Coronary artery (tissue), 2 donors: Measurements from ENCODE around the gene NUP93.

Experiments used
- DNase-seq: peaks from one replicate; pipeline ENCODE4 v3.0.0-alpha.2; 2017; ENCODE audit warnings: low spot score
- H3K27ac ChIP-seq, 2 donors: fragments of 200-600 bp; sonication (generic); one replicate each; pipeline ENCODE4 v1.5.1; 2016 to 2019
- H3K4me3 ChIP-seq: fragments of 200-600 bp; sonication (generic); 2 replicates; pipeline ENCODE4 v1.5.1; 2016; ENCODE audit warnings: mild to moderate bottlenecking, moderate library complexity
- TF ChIP-seq, protein P1 (sequence below): fragments of 200-600 bp; sonication (generic); IDR thresholded peaks from one replicate; pipeline ENCODE4 v1.5.1; 2019; ENCODE audit warnings: antibody characterized with exemption

The NUP93 gene

DNA sequence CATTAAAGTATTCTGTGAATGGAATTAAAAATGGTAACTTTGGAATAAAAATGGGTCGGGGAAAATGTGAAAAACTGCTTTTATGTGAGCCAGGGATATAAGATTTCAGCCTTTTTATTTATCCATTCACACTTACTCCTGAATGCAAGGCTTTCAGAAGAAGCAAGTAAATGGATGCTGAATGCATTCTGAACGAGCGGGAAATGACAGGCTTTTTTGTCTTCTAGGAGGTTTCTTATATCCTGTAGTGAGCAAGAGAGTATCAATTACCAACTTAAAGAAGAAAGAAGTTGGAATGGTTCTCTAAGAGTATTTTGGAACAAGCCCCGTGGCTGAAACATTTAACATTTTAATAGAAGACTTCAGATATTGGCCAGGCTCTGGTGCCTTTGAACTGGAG lies 36.0 kb downstream of the NUP93 start:
- DNase-seq = no peak
- no peak overlapping the region for H3K4me3 ChIP-seq
- no peak overlapping the region for H3K27ac ChIP-seq
- TF ChIP-seq, protein P1, sequence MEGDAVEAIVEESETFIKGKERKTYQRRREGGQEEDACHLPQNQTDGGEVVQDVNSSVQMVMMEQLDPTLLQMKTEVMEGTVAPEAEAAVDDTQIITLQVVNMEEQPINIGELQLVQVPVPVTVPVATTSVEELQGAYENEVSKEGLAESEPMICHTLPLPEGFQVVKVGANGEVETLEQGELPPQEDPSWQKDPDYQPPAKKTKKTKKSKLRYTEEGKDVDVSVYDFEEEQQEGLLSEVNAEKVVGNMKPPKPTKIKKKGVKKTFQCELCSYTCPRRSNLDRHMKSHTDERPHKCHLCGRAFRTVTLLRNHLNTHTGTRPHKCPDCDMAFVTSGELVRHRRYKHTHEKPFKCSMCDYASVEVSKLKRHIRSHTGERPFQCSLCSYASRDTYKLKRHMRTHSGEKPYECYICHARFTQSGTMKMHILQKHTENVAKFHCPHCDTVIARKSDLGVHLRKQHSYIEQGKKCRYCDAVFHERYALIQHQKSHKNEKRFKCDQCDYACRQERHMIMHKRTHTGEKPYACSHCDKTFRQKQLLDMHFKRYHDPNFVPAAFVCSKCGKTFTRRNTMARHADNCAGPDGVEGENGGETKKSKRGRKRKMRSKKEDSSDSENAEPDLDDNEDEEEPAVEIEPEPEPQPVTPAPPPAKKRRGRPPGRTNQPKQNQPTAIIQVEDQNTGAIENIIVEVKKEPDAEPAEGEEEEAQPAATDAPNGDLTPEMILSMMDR = no peak

DNA sequence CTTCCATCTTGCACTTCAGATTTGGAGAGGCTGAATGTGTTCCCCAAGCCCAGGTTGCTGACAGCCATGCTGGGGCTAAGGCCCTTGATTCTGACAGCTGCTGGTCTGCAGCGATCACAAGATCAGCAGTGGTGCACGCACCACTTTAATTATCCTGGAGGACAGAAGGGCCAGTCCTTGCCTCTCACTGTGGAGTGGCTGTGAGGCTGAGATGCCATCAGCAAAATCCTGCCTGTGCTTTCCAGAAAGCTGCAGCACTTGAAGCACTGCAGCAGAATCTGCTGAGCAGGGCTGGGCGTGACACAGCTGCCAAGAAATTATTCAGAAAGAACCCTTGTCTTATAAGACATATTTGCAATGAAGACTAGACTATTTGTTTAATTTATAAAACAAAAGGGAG lies 37.1 kb downstream of the NUP93 start:
- DNase-seq = no peak
- TF ChIP-seq, protein P1 = no peak
- Histone ChIP-seq H3K27ac (no peak overlapping the region), H3K4me3 (no peak overlapping the region)

DNA sequence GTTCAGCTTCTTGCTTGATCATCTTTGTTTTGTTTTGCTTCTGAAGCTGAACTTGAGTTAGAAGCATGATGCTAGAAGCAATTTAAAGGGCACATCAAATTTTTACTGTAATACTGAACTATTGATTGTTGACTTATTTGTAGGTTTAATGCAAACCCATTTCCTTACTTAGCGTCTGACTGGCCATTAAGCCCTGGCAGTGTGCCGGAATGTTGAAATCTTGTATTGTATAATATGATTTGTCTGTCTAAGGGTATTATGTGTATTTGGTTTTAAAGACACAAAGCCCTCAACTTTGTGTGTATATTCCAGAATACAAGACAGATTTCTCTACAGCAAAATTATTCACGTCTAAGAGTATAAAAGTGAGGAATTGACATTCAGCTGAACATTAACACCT lies 39.7 kb downstream of the NUP93 start:
- DNase-seq = no peak
- Histone ChIP-seq H3K27ac (no peak overlapping the region), H3K4me3 (no peak overlapping the region)
- TF ChIP-seq, protein P1 = no peak

DNA sequence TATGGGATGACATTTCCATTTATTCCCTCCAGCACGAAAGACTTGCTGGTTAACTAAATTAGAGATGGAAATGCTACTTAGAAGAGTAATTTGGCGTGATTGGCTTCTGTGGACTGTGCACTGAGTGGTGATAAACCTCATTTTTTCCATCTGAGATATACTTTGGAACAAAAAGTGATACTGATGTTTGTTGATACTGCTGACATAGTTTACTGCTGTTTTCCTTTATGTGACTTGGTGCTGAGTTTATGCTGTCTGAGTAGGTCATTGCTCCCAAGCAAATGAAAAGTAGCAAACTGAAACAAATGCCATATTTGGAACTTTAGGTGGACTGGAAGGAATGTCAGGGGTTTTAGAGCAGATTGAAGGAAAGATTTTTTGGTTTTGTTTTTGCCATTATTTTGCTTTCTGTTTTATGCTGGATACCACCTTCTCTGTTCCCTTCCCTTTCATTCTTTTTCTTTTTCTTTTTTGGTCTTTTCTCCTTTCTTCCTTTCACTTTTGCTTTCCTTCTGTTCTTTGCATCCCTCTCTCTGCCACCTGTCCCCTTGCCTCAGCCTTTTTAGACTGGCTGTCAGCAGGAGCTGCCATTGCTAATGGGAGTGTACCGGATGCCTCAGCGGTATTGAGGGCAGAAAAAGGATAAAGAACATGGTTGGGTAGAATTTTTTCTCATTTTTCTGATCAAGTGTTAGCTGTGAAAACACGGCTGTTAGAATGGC lies 41.8 kb downstream of the NUP93 start:
- peak overlapping the region; percentile 17 to 38 for H3K27ac ChIP-seq
- peak overlapping the region; percentile 21 for H3K4me3 ChIP-seq
- TF ChIP-seq, protein P1 = no peak
- no peak for DNase-seq

DNA sequence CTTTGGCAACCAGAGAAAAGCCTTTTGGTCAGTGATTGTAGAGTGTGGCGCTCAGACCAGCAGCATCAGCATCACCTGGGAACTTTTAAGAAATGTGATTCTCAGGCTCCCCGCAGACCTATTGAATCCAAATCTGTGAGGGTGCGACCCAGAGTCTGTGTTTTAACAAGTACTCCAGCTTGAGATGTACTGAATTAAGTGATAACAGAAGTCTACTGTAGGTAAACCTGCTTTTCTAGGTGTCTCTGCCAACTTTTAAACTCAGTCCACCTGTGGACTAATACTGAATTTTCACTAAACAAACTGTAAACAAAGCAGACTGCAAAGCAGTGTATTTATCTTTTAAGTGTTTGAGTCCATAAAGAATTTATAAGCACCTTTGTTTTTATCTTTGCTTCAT lies 43.6 kb downstream of the NUP93 start:
- Histone ChIP-seq H3K4me3 (no peak overlapping the region), H3K27ac (no peak overlapping the region)
- TF ChIP-seq, protein P1 = no peak
- DNase-seq = no peak

DNA sequence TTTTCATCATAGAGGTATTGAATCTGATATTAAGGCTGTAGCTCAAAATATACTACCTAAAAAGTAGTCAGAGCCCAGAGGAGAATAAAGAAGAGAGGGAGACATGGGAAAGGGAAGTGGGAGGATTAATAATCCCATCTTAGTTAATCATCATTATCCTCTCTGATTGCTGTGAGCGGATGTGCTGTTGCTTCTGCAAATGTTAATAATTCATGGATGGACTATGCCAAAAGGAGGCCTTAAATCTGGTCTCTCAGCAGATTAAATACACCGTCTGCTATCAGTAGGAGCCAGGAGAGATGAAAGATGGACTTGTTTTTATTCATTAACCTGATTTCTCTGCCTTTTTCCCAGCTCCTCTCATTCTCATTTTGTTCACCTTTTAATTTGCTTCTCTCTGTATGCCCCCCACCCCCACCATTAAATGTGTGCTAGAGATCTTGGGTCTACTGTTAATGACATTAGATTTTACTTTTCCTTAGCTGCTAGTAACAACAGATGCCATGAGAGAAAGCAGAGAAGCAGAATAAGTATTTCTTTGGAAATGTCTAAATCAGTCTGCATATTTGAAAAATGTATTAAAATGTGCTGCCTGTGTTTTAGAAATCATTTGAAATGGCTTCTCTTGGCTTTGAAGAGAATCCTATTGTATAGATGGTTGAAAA lies 44.2 kb downstream of the NUP93 start:
- TF ChIP-seq, protein P1 = no peak
- no peak overlapping the region for H3K4me3 ChIP-seq
- no peak for DNase-seq
- H3K27ac ChIP-seq = no peak overlapping the region

DNA sequence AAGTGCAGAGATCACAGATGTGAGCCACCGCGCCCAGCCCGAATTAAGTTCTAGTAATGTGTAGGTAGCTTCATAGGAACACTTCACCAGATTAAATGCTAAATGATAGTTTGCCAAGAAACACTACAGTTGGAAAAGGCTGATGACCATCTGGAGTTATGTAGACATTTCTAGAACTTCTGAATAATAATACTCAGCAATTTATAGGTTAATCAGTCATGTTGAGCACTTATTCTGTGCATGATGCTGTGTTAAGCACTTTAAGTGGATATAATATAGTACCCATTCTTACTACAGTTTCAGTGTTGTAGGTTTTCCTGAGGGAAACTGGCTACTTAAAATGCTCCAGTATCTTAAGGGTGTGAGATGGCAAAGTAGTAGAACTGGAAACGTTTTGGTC lies 45.2 kb downstream of the NUP93 start:
- TF ChIP-seq, protein P1 = no peak
- Histone ChIP-seq H3K4me3 (no peak overlapping the region), H3K27ac (no peak overlapping the region)
- no peak for DNase-seq
